ENCODE measurements around the gene DEXI. TPM values are rescaled to one million over a fixed set of nuclear protein-coding genes. Genes with fewer than 3 reads are reported as not detected.
A peak's percentile ranks its signal among the peaks of the same experiment; 100 is the strongest.

DEXI gene
- total RNA-seq, 4 donors from 2014 or later, result 36.2 to 76.4 (median 56.0) TPM

DNA sequence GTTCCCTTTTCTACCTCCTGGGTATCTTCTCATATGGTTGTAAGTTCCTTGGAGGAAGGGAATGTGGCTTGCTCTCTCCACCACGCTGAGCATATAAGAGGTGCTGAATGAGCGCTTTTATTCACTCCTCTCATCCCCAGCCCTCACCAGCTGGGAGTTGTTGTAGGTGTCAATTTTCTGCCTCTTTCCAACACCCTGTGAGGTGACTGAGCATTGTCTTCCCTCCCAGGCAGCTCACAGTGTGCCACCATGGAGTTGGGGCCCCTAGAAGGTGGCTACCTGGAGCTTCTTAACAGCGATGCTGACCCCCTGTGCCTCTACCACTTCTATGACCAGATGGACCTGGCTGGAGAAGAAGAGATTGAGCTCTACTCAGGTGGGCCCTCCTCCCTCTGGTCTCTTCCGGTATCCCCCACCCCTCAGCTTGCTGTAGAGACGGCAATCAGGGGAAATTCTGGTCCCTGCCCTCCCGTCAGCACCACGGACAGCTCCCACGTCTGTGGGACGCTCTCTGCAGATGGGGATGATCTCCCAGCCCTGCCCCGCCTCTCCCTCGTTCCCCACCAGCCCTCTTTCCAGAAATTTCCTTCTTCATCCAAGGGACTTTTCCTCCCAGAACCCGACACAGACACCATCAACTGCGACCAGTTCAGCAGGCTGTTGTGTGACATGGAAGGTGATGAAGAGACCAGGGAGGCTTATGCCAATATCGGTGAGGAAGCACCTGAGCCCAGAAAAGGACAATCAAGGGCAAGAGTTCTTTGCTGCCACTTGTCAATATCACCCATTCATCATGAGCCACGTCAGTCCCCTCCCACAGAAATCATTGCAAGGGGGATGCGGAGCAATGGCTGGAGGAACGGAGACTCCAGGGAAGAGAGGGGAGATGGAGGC is 47.0 kb downstream of the DEXI start:
- H3K4me1 ChIP-seq, result no peaks in the 10 kb centered on the region
- peak; percentile 33 for DNase-seq
- WGBS, 2 donors (ENCODE audit: low coverage in 1 of 2), result 48 to 58% methylated on average over 3 to 17 of the region's 17 CpGs

DNA sequence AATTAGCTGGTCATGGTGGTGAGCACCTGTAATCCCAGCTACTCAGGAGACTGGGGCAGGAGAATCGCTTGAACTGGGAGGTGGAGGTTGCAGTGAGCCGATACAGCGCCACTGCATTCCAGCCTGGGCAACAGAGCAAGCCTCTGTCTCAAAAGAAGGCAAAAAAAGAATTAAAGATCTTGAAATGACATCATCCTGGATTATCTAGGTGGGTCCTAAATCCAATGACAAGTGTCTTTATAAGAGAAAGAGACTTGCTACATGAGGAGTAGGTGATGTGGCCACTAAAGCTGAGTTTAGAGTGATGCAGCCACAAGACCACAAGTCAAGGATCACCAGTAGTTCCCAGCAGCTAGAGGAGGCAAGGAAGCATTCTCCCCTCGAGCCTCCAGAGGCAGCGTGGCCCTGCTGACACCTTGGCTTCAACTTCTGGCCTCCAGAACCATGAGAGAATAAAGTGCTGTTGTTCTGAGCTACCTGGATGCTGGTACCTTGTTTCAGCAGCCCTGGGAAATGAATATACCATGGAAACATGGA is 49.4 kb downstream of the DEXI start:
- intact Hi-C loops (cut with DNase I; ENCODE audit: low total_unique reads) (no loop called here), in situ Hi-C loops (cut with MboI; ENCODE audit: low pct_ligation_motif_present in 1 of 4, low pct_unique_long_range_greater_than_20kb in 1 of 4, low sequenced_read_pairs in 3 of 4) (loop anchor here in 1 of 4 donors (25.0 kb wide), 1 partner anchor 631 kb away; no protein-coding TSS in a partner anchor)
- DNase-seq, result no peak
- H3K4me1 ChIP-seq, result no peaks in the 10 kb centered on the region
- TF ChIP-seq EP300 (IDR thresholded peaks at IDR 0.05; ENCODE audit: low read depth) (no peak), POLR2A (IDR thresholded peaks at IDR 0.05) (no peak), POLR2AphosphoS5 (IDR thresholded peaks at IDR 0.05) (no peak)
- TF ChIP-seq, protein P1, sequence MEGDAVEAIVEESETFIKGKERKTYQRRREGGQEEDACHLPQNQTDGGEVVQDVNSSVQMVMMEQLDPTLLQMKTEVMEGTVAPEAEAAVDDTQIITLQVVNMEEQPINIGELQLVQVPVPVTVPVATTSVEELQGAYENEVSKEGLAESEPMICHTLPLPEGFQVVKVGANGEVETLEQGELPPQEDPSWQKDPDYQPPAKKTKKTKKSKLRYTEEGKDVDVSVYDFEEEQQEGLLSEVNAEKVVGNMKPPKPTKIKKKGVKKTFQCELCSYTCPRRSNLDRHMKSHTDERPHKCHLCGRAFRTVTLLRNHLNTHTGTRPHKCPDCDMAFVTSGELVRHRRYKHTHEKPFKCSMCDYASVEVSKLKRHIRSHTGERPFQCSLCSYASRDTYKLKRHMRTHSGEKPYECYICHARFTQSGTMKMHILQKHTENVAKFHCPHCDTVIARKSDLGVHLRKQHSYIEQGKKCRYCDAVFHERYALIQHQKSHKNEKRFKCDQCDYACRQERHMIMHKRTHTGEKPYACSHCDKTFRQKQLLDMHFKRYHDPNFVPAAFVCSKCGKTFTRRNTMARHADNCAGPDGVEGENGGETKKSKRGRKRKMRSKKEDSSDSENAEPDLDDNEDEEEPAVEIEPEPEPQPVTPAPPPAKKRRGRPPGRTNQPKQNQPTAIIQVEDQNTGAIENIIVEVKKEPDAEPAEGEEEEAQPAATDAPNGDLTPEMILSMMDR (IDR thresholded peaks at IDR 0.05), result no peak
- H3K9me3 ChIP-seq, result no peaks in the 10 kb centered on the region
- H3K27me3 ChIP-seq, result no peaks in the 10 kb centered on the region
- H3K36me3 ChIP-seq, result no peaks in the 10 kb centered on the region
- 86 to 94% methylated on average over 3 to 5 of the region's 5 CpGs for WGBS, 2 donors (ENCODE audit: low coverage in 1 of 2)
- no peak overlapping the region for H3K27ac ChIP-seq
- H3K4me3 ChIP-seq, result no peak overlapping the region

More for the DNA sequence above, 47.0 kb downstream of the DEXI start:
- intact Hi-C loops (cut with DNase I; ENCODE audit: low total_unique reads), result no loop called here
- Histone ChIP-seq H3K4me3 (no peak overlapping the region), H3K27me3 (no peaks in the 10 kb centered on the region), H3K9me3 (no peaks in the 10 kb centered on the region), H3K36me3 (no peaks in the 10 kb centered on the region), H3K27ac (no peak overlapping the region)
- in situ Hi-C loops (cut with MboI; ENCODE audit: low pct_ligation_motif_present in 1 of 4, low pct_unique_long_range_greater_than_20kb in 1 of 4, low sequenced_read_pairs in 3 of 4), result loop anchor here in 1 of 4 donors (25.0 kb wide), 1 partner anchor 633 kb away; no protein-coding TSS in a partner anchor
- no peak for TF ChIP-seq POLR2AphosphoS5 (IDR thresholded peaks at IDR 0.05)
- TF ChIP-seq, protein P1 (IDR thresholded peaks at IDR 0.05), result no peak
- no peak for TF ChIP-seq EP300 (IDR thresholded peaks at IDR 0.05; ENCODE audit: low read depth)
- no peak for TF ChIP-seq POLR2A (IDR thresholded peaks at IDR 0.05)

DNA sequence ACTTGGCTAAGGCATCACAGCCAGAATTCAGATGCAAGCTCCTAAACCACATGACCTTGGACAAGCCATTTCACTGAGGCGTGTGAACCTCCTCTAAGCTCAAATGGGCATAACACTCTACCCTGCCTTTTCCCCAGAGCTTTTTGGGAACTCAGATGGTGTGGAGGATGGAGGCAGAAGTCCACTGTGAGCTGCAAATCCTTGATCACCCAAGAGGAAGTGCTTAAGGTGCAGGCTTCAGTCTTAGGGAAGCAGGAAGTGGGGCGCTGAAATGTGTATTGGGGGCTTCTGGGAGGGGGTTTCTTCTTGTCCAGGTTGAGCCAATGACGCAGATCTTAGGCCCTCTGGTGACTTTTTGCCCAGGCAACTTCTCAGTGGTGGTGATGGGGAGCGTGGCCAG is 52.4 kb downstream of the DEXI start:
- no peaks in the 10 kb centered on the region for H3K9me3 ChIP-seq
- WGBS, 2 donors (ENCODE audit: low coverage in 1 of 2), result 86% methylated on average over 4 of the region's 4 CpGs; no CpG with 5 or more reads in 1 of the 2 donors
- no peaks in the 10 kb centered on the region for H3K36me3 ChIP-seq
- H3K27ac ChIP-seq, result no peak overlapping the region
- DNase-seq, result no peak
- no peak overlapping the region for H3K4me3 ChIP-seq
- TF ChIP-seq EP300 (IDR thresholded peaks at IDR 0.05; ENCODE audit: low read depth), result no peak
- no peaks in the 10 kb centered on the region for H3K27me3 ChIP-seq
- intact Hi-C loops (cut with DNase I; ENCODE audit: low total_unique reads) (no loop called here), in situ Hi-C loops (cut with MboI; ENCODE audit: low pct_ligation_motif_present in 1 of 4, low pct_unique_long_range_greater_than_20kb in 1 of 4, low sequenced_read_pairs in 3 of 4) (loop anchor here in 1 of 4 donors (25.0 kb wide), 1 partner anchor 628 kb away; no protein-coding TSS in a partner anchor)
- no peaks in the 10 kb centered on the region for H3K4me1 ChIP-seq

DNA sequence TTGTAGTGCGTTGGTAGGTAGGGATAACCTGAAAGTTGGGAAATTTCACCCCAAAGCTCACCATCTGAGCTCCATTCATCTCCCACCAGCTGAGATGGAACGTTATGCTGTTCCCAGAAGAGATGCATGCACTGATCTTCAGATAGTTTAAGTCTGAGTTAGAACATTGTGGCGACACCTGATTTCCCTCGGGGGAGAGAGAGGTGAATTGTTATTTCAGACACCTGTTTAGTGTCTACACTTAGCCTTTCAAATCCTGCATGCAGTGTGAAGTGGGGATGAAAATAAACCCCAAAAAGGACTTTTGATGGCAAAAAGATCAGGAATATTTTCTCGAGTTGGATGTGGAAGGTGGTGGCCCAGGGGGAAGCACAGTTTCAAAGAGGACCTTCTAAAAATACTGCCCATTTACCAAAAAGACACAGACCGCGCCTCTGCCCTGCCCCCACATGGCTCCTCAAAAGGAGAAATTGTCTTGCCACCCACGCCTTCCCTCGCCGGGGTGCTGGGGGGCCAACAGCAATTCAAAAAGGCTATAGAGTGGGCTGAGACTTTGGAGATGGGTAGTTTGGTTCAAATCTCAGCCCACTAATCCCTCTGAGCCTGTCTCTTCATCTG is 53.8 kb downstream of the DEXI start:
- WGBS, 2 donors (ENCODE audit: low coverage in 1 of 2), result 66 to 88% methylated on average over 4 to 10 of the region's 10 CpGs
- Histone ChIP-seq H3K4me3 (no peak overlapping the region), H3K27me3 (no peaks in the 10 kb centered on the region), H3K36me3 (no peaks in the 10 kb centered on the region), H3K4me1 (no peaks in the 10 kb centered on the region), H3K9me3 (no peaks in the 10 kb centered on the region), H3K27ac (no peak overlapping the region)
- intact Hi-C loops (cut with DNase I; ENCODE audit: low total_unique reads) (no loop called here), in situ Hi-C loops (cut with MboI; ENCODE audit: low pct_ligation_motif_present in 1 of 4, low pct_unique_long_range_greater_than_20kb in 1 of 4, low sequenced_read_pairs in 3 of 4) (loop anchor here in 1 of 4 donors (25.0 kb wide), 1 partner anchor 626 kb away; no protein-coding TSS in a partner anchor)
- no peak for TF ChIP-seq POLR2A (IDR thresholded peaks at IDR 0.05)
- no peak for TF ChIP-seq POLR2AphosphoS5 (IDR thresholded peaks at IDR 0.05)
- no peak for TF ChIP-seq EP300 (IDR thresholded peaks at IDR 0.05; ENCODE audit: low read depth)
- TF ChIP-seq, protein P1 (IDR thresholded peaks at IDR 0.05), result no peak
- DNase-seq, result no peak
